Kidney (tissue), 14 donors: ENCODE measurements around the gene UFM1. TPM values are rescaled to one million over a fixed set of nuclear protein-coding genes. Genes with fewer than 3 reads are reported as not detected.

ENCODE experiments used
- DNase-seq, 5 donors: peaks; one replicate each; pipeline ENCODE4 v3.0.0-alpha.2; 2013 to 2020
- FAIRE-seq: peaks from 2 replicates; lab custom pipeline; 2012; peaks lifted over from hg19 to GRCh38; lab: Jason Lieb, UNC
- H3K27ac ChIP-seq, 2 donors: one replicate each; pipeline ENCODE4 v1.7.0; 2013; ENCODE audit warnings: low read depth in 2 of 2, low read length in 2 of 2, inconsistent platforms in 1 of 2
- H3K27me3 ChIP-seq: one replicate; pipeline ENCODE4 v1.7.1; 2013; ENCODE audit warnings: low read length, inconsistent platforms; ENCODE audit not compliant: control insufficient read depth, insufficient read depth
- H3K36me3 ChIP-seq, 3 donors: one replicate each; pipeline versions ENCODE4 v1.7.0 to v1.7.1; 2013; ENCODE audit warnings: low read length in 3 of 3, control low read depth in 1 of 3, inconsistent platforms in 1 of 3; ENCODE audit not compliant: insufficient read depth in 3 of 3, control insufficient read depth in 2 of 3
- H3K4me1 ChIP-seq, 3 donors: one replicate each; pipeline versions ENCODE4 v1.7.0 to v1.7.1; 2013; ENCODE audit warnings: low read length in 3 of 3, inconsistent platforms in 1 of 3, low read depth in 1 of 3; ENCODE audit not compliant: control insufficient read depth in 2 of 3, insufficient read depth in 2 of 3
- H3K4me3 ChIP-seq, 3 donors: one replicate each; pipeline versions ENCODE4 v1.7.0 to v1.8.1; 2013; ENCODE audit warnings: low read length in 3 of 3, control low read depth in 1 of 3, inconsistent platforms in 1 of 3
- H3K9ac ChIP-seq, 3 donors: one replicate each; pipeline versions ENCODE4 v1.7.0 to v1.7.1; 2013; ENCODE audit warnings: low read length in 3 of 3, control low read depth in 1 of 3, inconsistent platforms in 1 of 3
- H3K9me3 ChIP-seq, 3 donors: one replicate each; pipeline versions ENCODE4 v1.7.0 to v1.7.1; 2013; ENCODE audit warnings: low read length in 3 of 3, control low read depth in 1 of 3, inconsistent platforms in 1 of 3; ENCODE audit not compliant: control insufficient read depth in 2 of 3, insufficient read depth in 1 of 3
- intact Hi-C: fragments of 100-400 bp; cut with DNase I; formaldehyde crosslinking; loops from one replicate; pipeline ENCODE4 v1.11.1; 2022
- polyA plus RNA-seq: library from polyadenylated mRNA; stranded (reverse); fragments of 350-450 nt; fragmentation: Illumina TruSeq; extraction: RNeasy Lipid Tissue Mini Kit (QIAGEN cat#74804); gene quantifications from one replicate; pipeline ENCODE4 v1.2.3, GENCODE V29; 2014; ENCODE audit warnings: low read depth, low replicate concordance; ENCODE audit not compliant: insufficient read depth
- total RNA-seq: library from RNA; stranded (reverse); fragmentation: NEBNext Ultra II Directional; extraction: Animal tissue kit (Norgen Biotek cat#: 25700); gene quantifications from one replicate; pipeline ENCODE4 v1.2.1, GENCODE V29; 2021
- TF ChIP-seq, protein P1 (sequence below): IDR thresholded peaks from 3 replicates; pipeline ENCODE4 v1.5.1; 2012; ENCODE audit warnings: mild to moderate bottlenecking, moderate library complexity, borderline replicate concordance; ENCODE audit not compliant: insufficient read depth; ENCODE audit errors: extremely low read depth
- donor health status: control.
- donor health status: control.
- donor health status: control.
- donor health status: control.
- donor health status: control.
- donor health status: DM: yes; HTN: yes; CAD: no.
- donor health status: Normal renal cell carcinoma (clear cell type).

The UFM1 gene
- total and polyA plus RNA-seq, 2 donors from 2014 or later, result 39.1 to 60.7 TPM

DNA sequence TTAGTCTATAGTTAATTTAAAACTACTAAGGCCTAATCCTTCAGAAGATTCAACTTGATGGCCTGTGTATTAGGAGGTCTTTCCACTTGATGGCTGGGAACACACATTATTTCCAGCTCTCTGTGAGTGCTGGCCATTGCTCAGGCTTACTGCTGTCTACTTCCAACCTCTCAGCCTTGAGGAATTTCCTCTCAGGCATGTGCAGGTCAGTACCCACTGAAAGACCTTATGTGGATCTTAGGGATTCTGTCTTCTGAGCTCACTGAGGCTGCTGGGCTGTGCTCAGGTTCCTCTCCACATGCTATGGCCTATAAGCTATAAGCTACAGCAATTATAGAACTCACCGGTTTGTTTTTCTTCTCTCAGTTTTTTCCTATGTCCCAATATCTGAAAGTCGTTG lies 11.6 kb upstream of the UFM1 start:
- TF ChIP-seq, protein P1, sequence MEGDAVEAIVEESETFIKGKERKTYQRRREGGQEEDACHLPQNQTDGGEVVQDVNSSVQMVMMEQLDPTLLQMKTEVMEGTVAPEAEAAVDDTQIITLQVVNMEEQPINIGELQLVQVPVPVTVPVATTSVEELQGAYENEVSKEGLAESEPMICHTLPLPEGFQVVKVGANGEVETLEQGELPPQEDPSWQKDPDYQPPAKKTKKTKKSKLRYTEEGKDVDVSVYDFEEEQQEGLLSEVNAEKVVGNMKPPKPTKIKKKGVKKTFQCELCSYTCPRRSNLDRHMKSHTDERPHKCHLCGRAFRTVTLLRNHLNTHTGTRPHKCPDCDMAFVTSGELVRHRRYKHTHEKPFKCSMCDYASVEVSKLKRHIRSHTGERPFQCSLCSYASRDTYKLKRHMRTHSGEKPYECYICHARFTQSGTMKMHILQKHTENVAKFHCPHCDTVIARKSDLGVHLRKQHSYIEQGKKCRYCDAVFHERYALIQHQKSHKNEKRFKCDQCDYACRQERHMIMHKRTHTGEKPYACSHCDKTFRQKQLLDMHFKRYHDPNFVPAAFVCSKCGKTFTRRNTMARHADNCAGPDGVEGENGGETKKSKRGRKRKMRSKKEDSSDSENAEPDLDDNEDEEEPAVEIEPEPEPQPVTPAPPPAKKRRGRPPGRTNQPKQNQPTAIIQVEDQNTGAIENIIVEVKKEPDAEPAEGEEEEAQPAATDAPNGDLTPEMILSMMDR, result no peak
- H3K9me3 ChIP-seq, result no peaks in the 10 kb centered on the region
- no peaks in the 10 kb centered on the region for H3K4me1 ChIP-seq
- DNase-seq (no peak), FAIRE-seq (no peak)
- intact Hi-C loops, result no loop called here
- no peak overlapping the region for H3K9ac ChIP-seq
- H3K36me3 ChIP-seq, result no peaks in the 10 kb centered on the region
- H3K27ac ChIP-seq, result no peak overlapping the region
- H3K27me3 ChIP-seq, result no peaks in the 10 kb centered on the region
- no peak overlapping the region for H3K4me3 ChIP-seq

- TF ChIP-seq, protein P1, result no peak
- Histone ChIP-seq H3K9me3 (no peaks in the 10 kb centered on the region), H3K9ac (no peak overlapping the region), H3K4me3 (no peak overlapping the region), H3K4me1 (no peaks in the 10 kb centered on the region), H3K27ac (no peak overlapping the region), H3K36me3 (no peaks in the 10 kb centered on the region), H3K27me3 (no peaks in the 10 kb centered on the region)
- DNase-seq (no peak), FAIRE-seq (no peak)
- intact Hi-C loops, result no loop called here
Measured at GRCh38 chr13:38340624-38341023, 9.0 kb upstream of the UFM1 start.

DNA sequence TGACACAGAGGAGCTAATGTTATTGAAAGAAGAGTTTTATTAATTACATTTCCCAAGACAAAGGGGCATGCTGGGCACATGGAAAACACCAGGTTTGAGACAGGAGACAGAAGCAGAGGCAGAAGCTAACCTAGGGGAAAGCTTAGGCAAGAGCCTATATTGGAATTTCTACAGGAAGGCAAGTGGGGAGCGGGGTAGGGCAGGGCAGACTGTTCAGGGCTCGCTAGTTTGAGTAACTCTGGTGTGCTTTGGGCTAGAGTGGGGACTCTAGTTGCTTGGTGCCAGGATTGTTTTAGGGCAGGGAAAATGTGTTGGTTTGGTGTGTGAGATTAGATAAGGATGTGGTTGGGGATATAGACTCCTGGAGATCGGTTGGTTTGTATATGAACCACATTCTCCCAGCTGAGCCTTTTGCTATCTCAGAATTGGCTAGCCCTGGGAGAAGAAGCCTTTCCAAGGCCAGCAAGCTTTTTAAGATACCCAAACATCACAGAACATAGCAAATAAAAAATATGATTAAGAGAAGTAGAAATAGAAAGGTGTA lies 8.4 kb upstream of the UFM1 start:
- Histone ChIP-seq H3K4me3 (no peak overlapping the region), H3K36me3 (no peaks in the 10 kb centered on the region), H3K9me3 (no peaks in the 10 kb centered on the region), H3K4me1 (no peaks in the 10 kb centered on the region), H3K27me3 (no peaks in the 10 kb centered on the region), H3K27ac (no peak overlapping the region), H3K9ac (no peak overlapping the region)
- DNase-seq, result no peak
- no peak for FAIRE-seq
- intact Hi-C loops, result no loop called here
- TF ChIP-seq, protein P1, result no peak

GRCh38 chr13:38346764-38347163 lies 2.9 kb upstream of the UFM1 start:
- intact Hi-C loops, result no loop called here
- H3K9me3 ChIP-seq, result no peaks in the 10 kb centered on the region
- FAIRE-seq, result no peak
- H3K27me3 ChIP-seq, result no peaks in the 10 kb centered on the region
- H3K4me1 ChIP-seq, result peaks cover 0 to 8% (median 5%) of the 10 kb centered on the region in 3 donors
- no peak for DNase-seq
- no peak overlapping the region for H3K4me3 ChIP-seq
- TF ChIP-seq, protein P1, result no peak
- no peak overlapping the region for H3K9ac ChIP-seq
- peaks cover 0 to 2% (median 0%) of the 10 kb centered on the region in 3 donors for H3K36me3 ChIP-seq
- H3K27ac ChIP-seq, result no peak overlapping the region
